Activated CD8-positive, alpha-beta memory T cell treated with anti-CD3 and anti-CD28 coated beads, Interleukin-2, amount 50 U/mL, for 24 hours (primary cell): ENCODE measurements around the gene SCAND1.
"Not testable (repeated sequence)": the region's sequence is repeated elsewhere in the genome, so short reads cannot be mapped to it uniquely, and the experiment has no call there.

ENCODE experiments used
- DNase-seq: peaks from one replicate; pipeline ENCODE4 v3.0.0-alpha.2; 2020; ENCODE audit errors: extremely low read depth

SCAND1 gene

DNA sequence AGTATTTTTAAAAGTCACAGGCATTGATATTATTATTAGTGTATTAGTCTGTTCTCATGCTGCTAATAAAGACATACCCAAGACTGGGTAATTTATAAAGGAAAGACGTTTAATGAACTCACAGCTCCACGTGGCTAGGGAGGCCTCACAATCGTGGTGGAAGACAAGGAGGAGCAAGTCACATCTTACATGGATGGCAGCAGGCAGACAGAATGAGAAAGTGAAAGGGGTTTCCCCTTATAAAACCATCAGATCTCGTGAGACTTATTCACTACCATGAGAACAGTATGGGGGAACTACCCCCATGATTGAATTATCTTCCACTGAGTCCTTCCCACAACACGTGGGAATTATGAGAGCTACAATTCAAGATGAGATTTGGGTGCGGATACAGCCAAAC lies 5.0 kb upstream of the SCAND1 start:
- not testable (repeated sequence) for DNase-seq

GRCh38 chr20:35956616-35957015 lies 2.3 kb upstream of the SCAND1 start:
- DNase-seq = no peak

DNA sequence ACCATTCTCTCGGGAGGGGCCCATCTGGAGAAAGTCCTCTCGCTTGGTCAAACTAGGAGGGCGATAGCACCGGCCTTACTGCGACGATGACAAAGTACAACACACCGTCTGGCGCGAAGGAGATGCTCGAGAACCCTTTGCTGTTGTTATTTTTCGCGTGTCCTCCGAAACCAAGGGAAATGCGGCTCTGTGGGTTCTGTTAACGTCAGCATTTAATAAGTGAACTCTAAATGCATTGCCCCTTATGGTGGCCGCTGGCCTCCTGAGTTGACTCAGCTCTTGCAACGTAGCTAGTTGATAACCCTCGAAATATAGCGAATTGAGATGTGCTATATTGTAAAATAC lies 577 bp upstream of the SCAND1 start:
- DNase-seq = no peak

- peak; percentile 20 for DNase-seq
Observed at GRCh38 chr20:35953387-35954199, 709 bp downstream of the SCAND1 start.

DNA sequence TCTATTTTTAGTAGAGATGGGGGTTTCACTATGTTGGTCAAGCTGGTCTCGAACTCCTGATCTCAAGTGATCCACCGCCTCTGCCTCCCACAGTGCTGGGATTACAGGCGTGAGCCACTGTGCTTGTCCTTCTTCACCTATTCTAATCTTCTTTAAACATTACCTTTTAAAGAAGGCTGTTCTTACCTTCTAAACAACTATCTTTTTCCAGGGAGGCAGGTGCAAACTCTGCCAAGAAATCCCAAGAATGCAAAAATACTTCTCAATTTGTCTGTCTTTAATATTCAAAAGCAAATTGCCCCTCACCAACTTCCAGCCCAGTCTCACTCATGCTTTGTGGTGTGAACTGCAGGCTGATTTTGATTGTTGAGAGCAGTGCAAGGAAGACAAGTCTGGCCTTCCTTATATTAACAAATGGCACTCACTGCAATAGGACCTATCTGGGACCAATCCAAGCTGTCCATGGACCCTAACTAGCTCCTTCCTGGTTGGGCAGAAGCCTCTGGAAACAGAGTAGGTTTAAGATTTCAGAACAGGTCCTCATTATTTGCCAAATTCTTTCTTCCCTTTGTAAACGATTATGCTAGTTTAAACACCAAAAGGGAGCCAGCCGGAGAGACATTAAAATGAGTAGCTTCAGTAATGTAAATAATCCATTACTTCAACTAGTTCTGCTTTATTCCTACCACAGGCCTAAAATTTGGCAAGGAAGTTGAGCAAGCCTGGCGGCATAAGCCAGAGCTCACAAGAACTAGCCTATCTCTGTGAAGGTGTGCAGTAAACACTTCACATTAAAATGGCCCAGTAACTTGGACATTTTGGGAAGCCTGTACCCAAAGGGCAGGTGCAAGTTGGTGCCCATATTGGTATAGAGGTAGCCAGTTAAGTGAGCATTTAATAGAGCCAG lies 1.6 kb downstream of the SCAND1 start:
- no peak for DNase-seq

GRCh38 chr20:35952080-35952479 lies 2.2 kb downstream of the SCAND1 start:
- DNase-seq = not testable (repeated sequence)

- DNase-seq = no peak
Observed at GRCh38 chr20:35950093-35950492, 4.2 kb downstream of the SCAND1 start.

DNA sequence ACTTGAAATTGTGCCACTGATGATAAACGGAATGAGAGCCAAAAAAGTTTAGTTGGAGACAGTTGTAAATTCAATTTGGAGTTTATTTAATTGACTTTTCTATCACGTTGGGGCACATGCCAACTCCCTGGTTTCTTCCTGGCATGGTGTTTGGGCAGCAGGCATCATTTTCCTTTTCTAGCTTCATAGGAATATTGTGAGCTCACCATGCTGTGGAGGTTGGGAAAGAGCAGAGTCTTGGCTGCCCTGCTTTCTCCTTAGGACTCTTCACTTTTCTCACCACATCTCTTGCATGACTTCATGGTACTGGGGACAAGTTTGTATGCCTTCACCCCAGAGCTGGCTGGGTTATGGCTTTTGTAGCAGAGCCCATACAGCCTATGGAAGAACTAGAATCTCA lies 6.4 kb downstream of the SCAND1 start:
- DNase-seq = no peak

DNA sequence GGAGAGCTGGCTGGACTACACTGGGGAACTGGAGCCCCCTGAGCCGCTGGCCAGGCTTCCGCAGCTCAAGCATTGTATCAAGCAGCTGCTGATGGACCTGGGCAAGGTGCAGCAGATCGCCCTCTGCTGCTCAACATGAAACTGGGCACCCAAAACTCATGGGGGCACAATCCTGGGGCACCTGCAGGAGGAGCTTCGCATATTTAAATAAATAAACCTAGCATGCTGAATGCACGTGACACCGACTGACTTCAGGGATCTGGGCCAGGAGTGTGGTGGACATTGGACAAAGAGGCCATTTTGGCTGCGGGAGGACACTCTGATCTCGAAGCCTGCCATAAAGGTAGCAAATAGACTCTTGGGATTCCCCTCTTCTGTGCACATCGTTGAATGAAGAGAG lies 6.8 kb downstream of the SCAND1 start:
- DNase-seq = peak; percentile 2

DNA sequence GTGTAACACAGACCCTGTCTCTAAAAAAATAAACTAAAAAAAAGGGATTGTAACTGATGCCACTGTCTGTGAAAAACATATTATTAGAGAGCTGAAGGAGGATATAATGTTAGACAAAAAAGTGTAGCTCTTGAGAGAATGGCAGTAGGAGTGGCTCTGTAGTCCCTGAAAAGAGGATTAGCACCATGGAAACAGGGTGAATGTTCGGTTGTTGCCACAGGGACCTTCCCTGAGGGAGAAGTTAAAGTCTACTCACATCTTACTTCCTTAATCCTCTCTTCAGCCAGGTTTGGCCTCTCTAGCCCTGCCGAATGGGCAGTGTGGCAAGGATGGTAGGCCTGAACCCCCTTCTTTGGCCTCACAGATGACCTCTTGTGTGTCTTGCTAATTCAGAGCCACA lies 12.1 kb downstream of the SCAND1 start:
- DNase-seq = no peak

- DNase-seq = no peak
Observed at GRCh38 chr20:35941620-35942019, 12.7 kb downstream of the SCAND1 start.

- DNase-seq = no peak
Observed at GRCh38 chr20:35939264-35939663, 15.0 kb downstream of the SCAND1 start.

GRCh38 chr20:35934050-35934449 lies 20.3 kb downstream of the SCAND1 start:
- DNase-seq = no peak

GRCh38 chr20:35929301-35929700 lies 25.0 kb downstream of the SCAND1 start:
- no peak for DNase-seq

DNA sequence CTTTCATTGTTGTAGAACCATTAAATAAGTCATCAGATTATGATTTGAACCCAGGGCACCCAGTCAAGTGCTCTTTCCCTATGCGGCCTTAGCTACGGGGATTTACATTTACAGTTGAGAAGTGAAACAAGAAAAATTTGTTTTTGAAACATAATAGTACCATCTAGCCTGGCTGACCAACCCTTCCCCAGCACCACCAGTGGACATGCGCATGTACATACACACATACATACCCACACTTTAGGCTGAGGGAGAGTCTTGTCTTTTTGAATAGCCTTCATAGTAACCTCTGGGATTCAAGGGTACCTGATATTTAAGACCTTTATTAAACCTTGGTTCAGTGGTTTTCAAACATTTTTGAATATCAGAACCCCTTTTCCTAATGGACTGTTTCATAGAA lies 33.8 kb downstream of the SCAND1 start:
- no peak for DNase-seq

DNA sequence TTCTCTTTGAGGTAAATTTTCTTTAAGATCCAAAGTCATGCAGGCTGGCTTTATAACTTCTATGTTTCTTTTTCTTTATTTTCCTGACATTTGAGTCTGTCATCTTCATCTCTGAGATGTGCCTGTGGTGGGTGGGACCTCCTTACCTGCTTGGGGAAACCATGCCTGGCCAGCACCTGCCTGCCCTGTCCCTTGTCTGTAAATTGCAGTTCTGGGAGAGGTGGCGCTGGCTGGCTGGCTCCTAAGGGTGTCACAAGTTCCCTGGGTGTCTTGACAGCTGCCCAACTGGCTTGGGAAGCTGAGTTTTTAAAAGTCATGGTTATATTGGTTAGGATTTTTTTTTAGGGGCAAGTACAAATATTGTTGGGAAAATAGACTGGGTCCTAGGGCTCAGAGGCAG lies 36.3 kb downstream of the SCAND1 start:
- no peak for DNase-seq

- no peak for DNase-seq
Observed at GRCh38 chr20:35917077-35917476, 37.2 kb downstream of the SCAND1 start.

GRCh38 chr20:35912881-35913280 lies 41.4 kb downstream of the SCAND1 start:
- DNase-seq = no peak

DNA sequence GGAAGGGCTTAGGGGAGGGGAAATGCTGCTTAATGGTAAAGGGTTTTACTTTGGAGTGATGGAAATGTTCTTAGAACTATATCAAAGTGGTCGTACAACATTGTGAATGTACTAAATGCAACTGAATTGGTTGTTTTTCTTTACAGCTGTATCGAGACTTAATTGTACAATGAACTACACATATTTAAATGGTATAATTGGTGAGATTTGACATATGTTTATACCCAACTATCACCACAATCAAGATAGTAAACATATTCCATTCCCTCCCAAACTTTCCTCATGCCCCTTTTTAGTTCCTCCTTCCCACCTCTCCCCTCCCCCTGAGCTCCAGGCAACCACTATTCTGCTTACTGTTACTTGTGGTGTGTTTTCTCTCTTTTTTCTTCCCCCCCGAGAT lies 44.0 kb downstream of the SCAND1 start:
- DNase-seq = no peak

DNA sequence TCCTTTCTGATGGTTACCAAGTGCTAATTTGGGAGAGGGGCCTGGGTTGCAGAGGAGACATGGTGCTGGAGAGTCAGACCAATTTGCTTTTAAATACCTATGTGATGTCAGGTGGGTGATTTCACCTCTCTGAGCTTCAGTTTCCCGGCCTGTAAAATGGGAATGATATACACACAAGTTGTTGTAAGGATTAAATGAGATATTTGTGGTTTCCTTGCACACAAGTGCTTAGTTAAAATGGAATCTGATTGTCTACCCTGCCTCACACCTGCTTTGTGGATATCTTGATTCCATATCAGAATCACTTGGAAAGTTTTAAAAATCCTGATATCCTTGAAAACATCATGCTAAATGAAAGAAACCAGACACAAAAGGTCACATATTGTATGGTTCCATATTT lies 44.5 kb downstream of the SCAND1 start:
- DNase-seq = no peak

DNA sequence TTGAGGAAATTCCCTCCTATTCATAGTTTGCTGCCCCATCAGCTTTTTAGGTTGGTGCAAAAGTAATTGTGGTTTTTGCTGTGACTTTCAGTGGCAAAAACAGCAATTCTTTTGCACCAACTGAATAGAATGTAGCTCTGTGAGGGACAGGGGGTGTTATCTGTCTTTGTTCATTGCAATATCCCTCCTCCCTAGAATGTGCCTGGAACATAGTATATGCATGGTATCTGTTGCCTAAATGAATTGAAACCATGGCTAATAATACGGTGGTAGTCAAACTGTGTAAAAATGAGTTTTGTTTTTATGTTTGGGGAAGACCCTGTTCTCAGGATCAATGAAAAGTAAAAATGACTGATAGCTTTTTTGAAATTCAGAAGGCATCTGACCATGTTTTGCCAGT lies 45.1 kb downstream of the SCAND1 start:
- no peak for DNase-seq

DNA sequence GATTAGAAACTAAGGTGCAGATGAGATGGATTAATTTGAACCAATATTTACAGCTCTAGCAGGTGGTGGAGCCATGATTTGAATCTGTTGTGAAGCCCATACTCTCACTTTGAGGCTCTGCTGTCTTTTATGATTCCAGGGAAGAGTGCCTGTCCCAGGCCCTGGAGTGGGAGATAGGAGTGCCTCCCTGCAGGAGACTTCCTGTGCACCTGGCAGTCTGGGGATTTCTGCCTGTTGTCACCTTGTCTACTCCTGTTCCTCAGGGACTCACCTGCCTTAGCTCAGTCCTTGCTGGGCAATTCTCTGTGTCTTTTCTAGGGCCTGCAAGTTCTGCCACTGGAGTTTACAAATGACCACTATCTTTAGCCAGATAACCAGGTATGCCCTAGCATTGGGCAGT lies 46.3 kb downstream of the SCAND1 start:
- no peak for DNase-seq
